IgD-negative memory B cell (primary cell): Measurements from ENCODE around the gene GFRAL. TPM values are rescaled to one million over a fixed set of nuclear protein-coding genes. Genes with fewer than 3 reads are reported as not detected.
"Not testable (repeated sequence)": the region's sequence is repeated elsewhere in the genome, so short reads cannot be mapped to it uniquely, and the experiment has no call there.

Experiments used
- H3K27ac Mint-ChIP-seq, 3 donors: one replicate each; pipeline ENCODE4 v1.8.0; 2020 to 2022; ENCODE audit warnings: mild to moderate bottlenecking in 3 of 3, mixed read lengths in 3 of 3, moderate library complexity in 1 of 3
- H3K27me3 Mint-ChIP-seq: one replicate; pipeline ENCODE4 v1.8.0; 2021; ENCODE audit warnings: mixed read lengths
- H3K36me3 Mint-ChIP-seq: one replicate; pipeline ENCODE4 v1.8.0; 2020; ENCODE audit warnings: mild to moderate bottlenecking, mixed read lengths
- H3K4me1 Mint-ChIP-seq, 3 donors: one replicate each; pipeline ENCODE4 v1.8.0; 2020 to 2022; ENCODE audit warnings: mixed read lengths in 3 of 3, mild to moderate bottlenecking in 1 of 3
- H3K4me3 Mint-ChIP-seq, 4 donors: one replicate each; pipeline ENCODE4 v1.8.0; 2020 to 2022; ENCODE audit warnings: mild to moderate bottlenecking in 4 of 4, mixed read lengths in 4 of 4, moderate library complexity in 3 of 4
- H3K9me3 Mint-ChIP-seq, 3 donors: one replicate each; pipeline ENCODE4 v1.8.0; 2020 to 2021; ENCODE audit warnings: mixed read lengths in 3 of 3, mild to moderate bottlenecking in 1 of 3
- polyA plus RNA-seq: library from polyadenylated mRNA; unstranded; fragments of 300-500 nt; fragmentation: Illumina TruSeq; gene quantifications from one replicate; pipeline ENCODE4 v1.2.3, GENCODE V29; 2021

The GFRAL gene
- polyA plus RNA-seq, result not detected

- Mint-ChIP-seq H3K4me3 (no peak within 1 kb of the TSS), H3K27ac (no peak within 1 kb of the TSS), H3K9me3 (peaks cover 0 to 4% (median 0%) of the 10 kb centered on the region in 3 donors), H3K4me1 (no peaks in the 10 kb centered on the region), H3K36me3 (no peaks in the 10 kb centered on the region), H3K27me3 (no peaks in the 10 kb centered on the region)
Observed at GRCh38 chr6:55327169-55327568, at the start of gene GFRAL. GFRAL (plus strand) TSS chr6:55327469; CDS start chr6:55327555, 86 bp downstream.

GRCh38 chr6:55277646-55278045, 49.6 kb upstream of the GFRAL start:
- Mint-ChIP-seq H3K27me3 (no peaks in the 10 kb centered on the region), H3K36me3 (no peaks in the 10 kb centered on the region), H3K4me3 (no peak overlapping the region), H3K27ac (no peak overlapping the region), H3K4me1 (no peaks in the 10 kb centered on the region), H3K9me3 (no peaks in the 10 kb centered on the region)

GRCh38 chr6:55281215-55281614, 46.1 kb upstream of the GFRAL start:
- no peaks in the 10 kb centered on the region for H3K9me3 Mint-ChIP-seq
- no peaks in the 10 kb centered on the region for H3K27me3 Mint-ChIP-seq
- H3K4me3 Mint-ChIP-seq, result no peak overlapping the region
- H3K36me3 Mint-ChIP-seq, result no peaks in the 10 kb centered on the region
- H3K27ac Mint-ChIP-seq, result no peak overlapping the region
- H3K4me1 Mint-ChIP-seq, result no peaks in the 10 kb centered on the region

- Mint-ChIP-seq H3K27ac (no peak overlapping the region), H3K4me3 (no peak overlapping the region), H3K9me3 (peaks cover 0 to 2% (median under 1%) of the 10 kb centered on the region in 3 donors), H3K4me1 (no peaks in the 10 kb centered on the region), H3K36me3 (no peaks in the 10 kb centered on the region), H3K27me3 (no peaks in the 10 kb centered on the region)
Observed at GRCh38 chr6:55282115-55282514, 45.2 kb upstream of the GFRAL start.

- Mint-ChIP-seq H3K27me3 (no peaks in the 10 kb centered on the region), H3K36me3 (no peaks in the 10 kb centered on the region), H3K27ac (no peak overlapping the region), H3K9me3 (peaks cover 3 to 5% (median 3%) of the 10 kb centered on the region in 3 donors), H3K4me1 (no peaks in the 10 kb centered on the region), H3K4me3 (no peak overlapping the region)
Observed at GRCh38 chr6:55286824-55287223, 40.4 kb upstream of the GFRAL start.

GRCh38 chr6:55290736-55291135, 36.5 kb upstream of the GFRAL start:
- H3K4me1 Mint-ChIP-seq, result peaks cover 0 to 2% (median 0%) of the 10 kb centered on the region in 3 donors
- no peaks in the 10 kb centered on the region for H3K27me3 Mint-ChIP-seq
- no peak overlapping the region for H3K27ac Mint-ChIP-seq
- peaks cover 3 to 13% (median 8%) of the 10 kb centered on the region in 3 donors for H3K9me3 Mint-ChIP-seq
- no peak overlapping the region for H3K4me3 Mint-ChIP-seq
- no peaks in the 10 kb centered on the region for H3K36me3 Mint-ChIP-seq

- Mint-ChIP-seq H3K4me3 (no peak overlapping the region), H3K36me3 (no peaks in the 10 kb centered on the region), H3K27me3 (no peaks in the 10 kb centered on the region), H3K9me3 (peaks cover 2 to 22% (median 5%) of the 10 kb centered on the region in 3 donors), H3K27ac (no peak overlapping the region), H3K4me1 (peaks cover 0 to 2% (median 0%) of the 10 kb centered on the region in 3 donors)
Observed at GRCh38 chr6:55293116-55293515, 34.2 kb upstream of the GFRAL start.

- not testable (repeated sequence) for H3K4me3 Mint-ChIP-seq, H3K36me3 Mint-ChIP-seq, H3K27me3 Mint-ChIP-seq, H3K27ac Mint-ChIP-seq, H3K4me1 Mint-ChIP-seq
- H3K9me3 Mint-ChIP-seq, result peaks cover 0 to 15% (median 5%) of the 10 kb centered on the region in 3 donors
Observed at GRCh38 chr6:55297214-55297613, 30.1 kb upstream of the GFRAL start.

- Mint-ChIP-seq H3K27me3 (no peaks in the 10 kb centered on the region), H3K27ac (no peak overlapping the region), H3K36me3 (no peaks in the 10 kb centered on the region), H3K4me3 (no peak overlapping the region), H3K9me3 (peaks cover 0 to 14% (median 3%) of the 10 kb centered on the region in 3 donors), H3K4me1 (peaks cover 0 to 2% (median 0%) of the 10 kb centered on the region in 3 donors)
Observed at GRCh38 chr6:55299286-55299985, 27.8 kb upstream of the GFRAL start.

GRCh38 chr6:55304747-55305146, 22.5 kb upstream of the GFRAL start:
- Mint-ChIP-seq H3K27ac (no peak overlapping the region), H3K36me3 (no peaks in the 10 kb centered on the region), H3K27me3 (no peaks in the 10 kb centered on the region), H3K9me3 (peaks cover 0 to 5% (median 0%) of the 10 kb centered on the region in 3 donors), H3K4me1 (no peaks in the 10 kb centered on the region), H3K4me3 (no peak overlapping the region)

- H3K27me3 Mint-ChIP-seq, result no peaks in the 10 kb centered on the region
- H3K4me1 Mint-ChIP-seq, result no peaks in the 10 kb centered on the region
- peaks cover 4 to 24% (median 5%) of the 10 kb centered on the region in 3 donors for H3K9me3 Mint-ChIP-seq
- no peaks in the 10 kb centered on the region for H3K36me3 Mint-ChIP-seq
- no peak overlapping the region for H3K27ac Mint-ChIP-seq
- H3K4me3 Mint-ChIP-seq, result no peak overlapping the region
Observed at GRCh38 chr6:55319961-55320695, 7.1 kb upstream of the GFRAL start.

GRCh38 chr6:55320696-55321086, 6.6 kb upstream of the GFRAL start:
- peaks cover 4 to 24% (median 5%) of the 10 kb centered on the region in 3 donors for H3K9me3 Mint-ChIP-seq
- no peak overlapping the region for H3K27ac Mint-ChIP-seq
- H3K36me3 Mint-ChIP-seq, result no peaks in the 10 kb centered on the region
- H3K4me3 Mint-ChIP-seq, result no peak overlapping the region
- H3K27me3 Mint-ChIP-seq, result no peaks in the 10 kb centered on the region
- no peaks in the 10 kb centered on the region for H3K4me1 Mint-ChIP-seq

GRCh38 chr6:55377150-55377549, 49.9 kb downstream of the GFRAL start:
- no peaks in the 10 kb centered on the region for H3K27me3 Mint-ChIP-seq
- no peaks in the 10 kb centered on the region for H3K36me3 Mint-ChIP-seq
- no peaks in the 10 kb centered on the region for H3K4me1 Mint-ChIP-seq
- H3K9me3 Mint-ChIP-seq, result peaks cover 0 to 10% (median 10%) of the 10 kb centered on the region in 3 donors
- H3K4me3 Mint-ChIP-seq, result no peak overlapping the region
- no peak overlapping the region for H3K27ac Mint-ChIP-seq

- H3K27ac Mint-ChIP-seq, result no peak overlapping the region
- no peaks in the 10 kb centered on the region for H3K27me3 Mint-ChIP-seq
- peaks cover 0 to 15% (median 10%) of the 10 kb centered on the region in 3 donors for H3K9me3 Mint-ChIP-seq
- no peak overlapping the region for H3K4me3 Mint-ChIP-seq
- no peaks in the 10 kb centered on the region for H3K36me3 Mint-ChIP-seq
- H3K4me1 Mint-ChIP-seq, result no peaks in the 10 kb centered on the region
Observed at GRCh38 chr6:55379471-55379870, 52.2 kb downstream of the GFRAL start.

- no peaks in the 10 kb centered on the region for H3K27me3 Mint-ChIP-seq
- H3K9me3 Mint-ChIP-seq, result peaks cover 0 to 16% (median 10%) of the 10 kb centered on the region in 3 donors
- no peaks in the 10 kb centered on the region for H3K4me1 Mint-ChIP-seq
- H3K4me3 Mint-ChIP-seq, result no peak overlapping the region
- no peaks in the 10 kb centered on the region for H3K36me3 Mint-ChIP-seq
- H3K27ac Mint-ChIP-seq, result no peak overlapping the region
Observed at GRCh38 chr6:55379895-55380294, 52.6 kb downstream of the GFRAL start.

GRCh38 chr6:55388211-55388610, 60.9 kb downstream of the GFRAL start:
- Mint-ChIP-seq H3K27me3 (no peaks in the 10 kb centered on the region), H3K4me1 (no peaks in the 10 kb centered on the region), H3K4me3 (no peak overlapping the region)

More at GRCh38 chr6:55388211-55388610, 60.9 kb downstream of the GFRAL start:
- Mint-ChIP-seq H3K9me3 (peaks cover under 1 to 8% (median 5%) of the 10 kb centered on the region in 3 donors), H3K27ac (no peak overlapping the region), H3K36me3 (peaks cover 2% of the 10 kb centered on the region)
